Measurements from ENCODE around the gene MALT1. TPM values are rescaled to one million over a fixed set of nuclear protein-coding genes. Genes with fewer than 3 reads are reported as not detected.

MALT1 gene
- total RNA-seq, 1 donor from 2014 or later: 36.9 TPM

DNA sequence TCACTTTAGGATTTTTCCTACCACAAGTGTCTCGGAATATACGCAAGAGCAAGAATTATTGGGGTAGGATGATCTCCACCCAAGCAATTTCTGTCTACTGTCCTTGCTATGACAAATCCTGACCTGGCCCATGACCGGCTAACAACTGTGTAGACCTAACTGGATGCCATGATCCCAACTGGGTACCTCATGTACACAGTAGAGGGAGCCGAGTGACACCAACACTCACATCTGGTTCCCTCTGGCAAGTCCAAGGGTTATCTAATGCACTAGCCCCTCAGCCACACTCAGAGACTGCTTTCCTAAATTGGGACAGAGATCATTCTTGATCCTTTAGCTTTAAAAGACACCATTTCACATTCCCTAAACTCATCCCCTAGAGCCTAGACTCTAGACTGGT is 132.7 kb downstream of the MALT1 start:
- intact Hi-C loops (cut with micrococcal nuclease): no loop called here

Other genes with a start within 250 kb of the MALT1 start
- 0.02 TPM in 1 of 2 replicates, not detected in the other for gene ALPK2, start 42.4 kb upstream of the MALT1 start, total RNA-seq
- gene ZNF532, start 193.4 kb downstream of the MALT1 start, total RNA-seq: 1.4 and 2.4 TPM in 2 replicates

All from T-helper 2 cell treated with Interferon-gamma antibody and Interleukin-4, amounts not matched to agents 100 ng/mL and 5 ng/mL, for 36 hours (primary cell).